ENCODE data around the gene GIT1. TPM values are rescaled to one million over a fixed set of nuclear protein-coding genes. Genes with fewer than 3 reads are reported as not detected.

GIT1 gene
- total and polyA plus RNA-seq, 3 donors from 2014 or later = 156 to 220 (median 169) TPM

DNA sequence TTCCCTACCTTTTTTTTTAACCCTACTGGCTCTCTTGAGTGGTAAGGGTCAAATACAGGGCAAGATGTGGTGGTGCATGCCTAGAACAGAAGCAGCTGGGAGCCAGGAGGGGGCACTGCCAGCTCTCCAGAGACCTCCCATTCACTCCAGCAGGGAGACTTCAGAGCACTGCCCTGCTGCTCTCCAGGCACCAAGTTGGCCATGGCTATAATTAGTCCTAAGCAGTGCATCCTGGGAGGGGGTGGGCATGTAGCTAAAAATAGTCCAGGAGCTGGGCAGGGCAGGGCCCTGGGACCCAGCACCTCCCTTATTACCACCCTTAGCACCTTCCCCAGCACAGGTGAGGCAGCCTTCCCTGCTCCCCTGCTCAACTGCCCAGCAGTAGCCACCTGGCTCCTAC is 29.8 kb upstream of the GIT1 start:
- Histone ChIP-seq H3K27ac (no peak overlapping the region), H3K9me3 (no peaks in the 10 kb centered on the region), H3K4me3 (no peak overlapping the region), H3K36me3 (ENCODE audit: low read depth, missing control alignments) (no peaks in the 10 kb centered on the region), H3K4me1 (peaks cover 30% of the 10 kb centered on the region), H3K27me3 (no peaks in the 10 kb centered on the region)
- intact Hi-C loops (cut with DNase I; ENCODE audit: low total_unique reads) = no loop called here
- TF ChIP-seq CTCF (IDR thresholded peaks at IDR 0.05) (no peak), POLR2A (IDR thresholded peaks at IDR 0.05) (no peak)
- DNase-seq = no peak

- Histone ChIP-seq H3K36me3 (ENCODE audit: low read depth, missing control alignments) (no peaks in the 10 kb centered on the region), H3K4me1 (peaks cover 38% of the 10 kb centered on the region), H3K27me3 (no peaks in the 10 kb centered on the region), H3K9me3 (no peaks in the 10 kb centered on the region), H3K27ac (no peak overlapping the region), H3K4me3 (peak overlapping the region in 1 of 2 donors; percentile 31)
- intact Hi-C loops (cut with DNase I; ENCODE audit: low total_unique reads) = no loop called here
- TF ChIP-seq POLR2A (IDR thresholded peaks at IDR 0.05) (no peak), CTCF (IDR thresholded peaks at IDR 0.05) (no peak)
- DNase-seq = no peak
- WGBS, 2 donors = 43 to 54% methylated on average over 13 to 22 of the region's 22 CpGs
Measured at GRCh38 chr17:29618272-29619065, 29.0 kb upstream of the GIT1 start.

GRCh38 chr17:29617481-29618271 is 28.2 kb upstream of the GIT1 start:
- DNase-seq = peak; percentile 75
- Histone ChIP-seq H3K4me1 (peaks cover 39% of the 10 kb centered on the region), H3K9me3 (no peaks in the 10 kb centered on the region), H3K27me3 (no peaks in the 10 kb centered on the region), H3K4me3 (peak overlapping the region in 1 of 2 donors; percentile 31), H3K36me3 (ENCODE audit: low read depth, missing control alignments) (no peaks in the 10 kb centered on the region), H3K27ac (no peak overlapping the region)
- intact Hi-C loops (cut with DNase I; ENCODE audit: low total_unique reads) = no loop called here
- 37% methylated on average over 38 of the region's 68 CpGs; no CpG with 5 or more reads in 1 of the 2 donors for WGBS, 2 donors
- TF ChIP-seq CTCF (IDR thresholded peaks at IDR 0.05) (peak in 2 of 3 experiments; percentile 37 to 39), POLR2A (IDR thresholded peaks at IDR 0.05) (no peak)

GRCh38 chr17:29617125-29617480 is 27.7 kb upstream of the GIT1 start:
- H3K27ac ChIP-seq = no peak overlapping the region
- intact Hi-C loops (cut with DNase I; ENCODE audit: low total_unique reads) = no loop called here
- no peaks in the 10 kb centered on the region for H3K9me3 ChIP-seq
- peak overlapping the region in 1 of 2 donors; percentile 31 for H3K4me3 ChIP-seq
- H3K4me1 ChIP-seq = peaks cover 39% of the 10 kb centered on the region
- no peaks in the 10 kb centered on the region for H3K36me3 ChIP-seq (ENCODE audit: low read depth, missing control alignments)
- peak; percentile 81 for DNase-seq
- WGBS, 2 donors = 15 to 20% methylated on average over 11 to 16 of the region's 16 CpGs
- TF ChIP-seq POLR2A (IDR thresholded peaks at IDR 0.05) (no peak), CTCF (IDR thresholded peaks at IDR 0.05) (peak; percentile 27 to 54 (median 28))
- H3K27me3 ChIP-seq = no peaks in the 10 kb centered on the region

Data from testis (tissue), 3 donors.